Stimulated activated CD8-positive, alpha-beta memory T cell treated with anti-CD3 and anti-CD28 coated beads, Interleukin-15, amount 100 ng/mL, for 24 hours (primary cell): ENCODE measurements around the gene ZNF835.

ENCODE experiments used
- DNase-seq: peaks from one replicate; pipeline ENCODE4 v3.0.0-alpha.2; 2020; ENCODE audit warnings: low read depth

ZNF835 gene

DNA sequence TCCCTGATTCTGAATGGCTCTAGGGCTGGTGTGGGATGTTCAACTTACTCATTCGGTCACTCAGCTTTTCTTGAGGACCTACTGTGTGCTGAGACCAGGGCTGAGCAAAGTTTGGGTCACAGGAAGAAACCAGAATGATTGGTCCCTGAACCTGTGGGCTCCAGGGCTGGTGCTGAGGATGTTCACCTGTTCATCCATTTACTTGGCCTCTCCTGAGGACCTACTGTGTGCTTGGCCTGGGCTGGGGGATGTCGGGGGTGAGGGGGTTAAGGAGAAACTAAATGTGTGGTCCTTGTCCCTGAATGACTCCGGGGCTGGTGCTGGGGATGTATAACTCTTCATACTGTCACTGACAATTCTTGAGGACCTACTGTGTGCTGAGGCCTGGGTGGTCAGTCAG lies 10.3 kb downstream of the ZNF835 start:
- DNase-seq: no peak

DNA sequence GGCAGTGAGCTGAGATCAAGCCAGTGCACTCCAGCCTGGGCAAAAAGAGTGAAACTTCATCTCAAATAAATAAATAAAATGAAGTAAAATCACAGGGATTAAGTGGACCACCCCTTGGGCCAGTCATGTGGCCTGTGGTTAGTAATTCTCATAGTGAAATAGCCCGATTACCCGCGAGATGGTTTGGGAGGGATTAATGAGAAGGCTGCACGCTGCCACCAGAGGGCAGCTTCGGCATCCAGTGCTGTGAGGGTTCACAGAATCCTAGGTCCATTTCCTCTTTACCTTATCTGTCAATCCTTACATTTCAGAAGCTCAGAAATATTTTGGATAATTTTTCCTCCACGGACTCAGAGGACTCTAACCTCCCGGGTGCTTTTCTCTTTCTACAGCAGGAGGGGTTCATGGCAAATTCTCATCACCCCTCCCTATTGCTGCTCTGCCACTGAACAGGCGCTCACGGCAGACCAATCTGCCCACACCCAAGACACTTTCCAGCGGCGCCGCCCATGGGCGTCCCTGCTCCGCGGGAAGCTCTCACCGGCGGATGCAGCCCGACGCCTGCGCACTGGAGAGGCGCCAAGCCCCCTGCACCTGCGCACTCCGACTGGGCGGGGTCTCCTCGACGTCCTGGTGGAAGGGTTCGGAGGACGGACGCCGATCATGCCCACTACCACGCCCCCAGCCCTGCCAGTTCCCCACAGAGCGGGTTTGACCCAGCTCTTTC lies 11.0 kb downstream of the ZNF835 start:
- no peak for DNase-seq

DNA sequence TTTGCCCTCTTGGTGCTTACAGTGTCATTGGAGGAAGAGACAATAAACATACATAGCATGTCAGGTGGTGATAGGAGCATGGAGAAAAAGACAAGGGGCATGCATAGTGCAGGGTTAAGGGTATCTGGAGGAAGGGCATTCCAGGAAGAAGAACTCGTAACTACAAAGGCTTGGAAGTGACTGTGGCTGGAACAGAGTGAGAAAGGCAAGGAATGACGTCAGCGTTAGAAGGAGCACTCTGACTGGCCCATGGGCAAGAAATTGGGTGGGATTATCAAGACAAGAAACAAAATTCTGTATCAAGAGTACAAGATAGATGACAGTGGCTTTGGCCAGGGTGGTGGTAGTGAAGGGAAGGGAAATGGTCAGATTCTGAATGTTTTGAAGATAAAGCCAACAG lies 17.4 kb downstream of the ZNF835 start:
- DNase-seq: no peak

DNA sequence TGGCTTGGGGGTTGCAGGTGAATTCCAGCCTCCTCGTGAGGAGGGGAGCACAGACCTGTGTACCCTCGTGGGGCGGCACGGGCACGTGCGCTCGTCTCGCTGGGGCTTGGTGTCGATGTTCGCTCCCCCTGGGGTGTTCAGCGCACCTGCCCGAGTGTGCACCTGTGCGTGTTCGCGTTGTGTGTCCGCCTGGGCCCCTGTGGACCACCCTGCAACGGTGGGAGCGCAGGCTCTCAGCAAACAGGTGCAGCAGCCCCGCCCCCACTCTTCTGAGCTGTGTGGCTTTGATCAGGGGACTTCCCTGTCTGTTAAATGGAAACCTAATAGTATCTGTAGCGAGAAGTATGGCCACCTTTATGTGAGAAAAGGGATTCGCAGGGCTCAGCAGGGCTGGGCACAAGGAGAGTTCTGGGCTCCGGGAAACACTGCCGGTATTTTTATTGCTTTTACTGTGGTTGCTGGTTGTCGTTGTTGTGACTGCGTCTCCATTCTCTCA lies 28.0 kb downstream of the ZNF835 start:
- no peak for DNase-seq

DNA sequence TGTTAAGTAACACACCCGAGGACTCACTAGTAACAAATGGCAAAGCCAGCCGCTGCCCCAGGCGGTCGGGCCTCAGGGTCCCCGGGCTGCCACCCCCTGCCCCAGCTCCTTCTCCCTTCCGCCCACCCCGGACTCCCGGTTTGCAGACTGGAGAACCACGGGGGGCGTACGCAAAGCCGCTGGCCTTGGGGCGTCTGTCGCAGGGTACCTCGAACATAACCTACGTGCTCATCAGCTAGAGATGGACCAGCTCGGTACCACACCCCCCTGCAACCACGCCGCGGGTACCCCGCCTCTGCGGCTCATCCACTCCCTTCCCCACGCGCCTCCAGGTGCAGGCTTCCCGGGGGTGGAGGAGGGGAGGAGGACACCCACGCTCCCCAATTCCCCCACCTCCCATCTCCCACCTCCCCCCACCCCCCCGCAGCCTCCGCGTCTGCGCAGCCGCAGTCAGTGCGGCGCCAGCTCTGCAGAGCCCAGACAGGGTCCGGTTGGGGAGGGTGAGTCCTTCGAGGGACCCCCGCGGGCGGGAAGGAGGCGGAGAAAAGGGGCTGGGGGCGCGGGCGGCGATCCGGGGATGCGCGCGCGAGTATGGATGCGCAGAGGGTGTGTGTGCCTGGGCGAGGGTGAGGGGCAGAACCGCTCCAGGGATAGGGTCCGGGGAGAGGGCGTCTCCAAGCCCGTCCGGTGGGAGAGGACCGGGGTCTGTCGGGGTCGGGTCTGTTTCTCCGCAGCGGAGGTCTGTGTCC lies 28.7 kb downstream of the ZNF835 start, which contains the start of gene SMIM17:
Gene SMIM17, plus strand, starts transcription at position 449 of the 749 bp plus-strand sequence. CDS start 2,509 bp downstream, outside the sequence.
- DNase-seq: no peak

DNA sequence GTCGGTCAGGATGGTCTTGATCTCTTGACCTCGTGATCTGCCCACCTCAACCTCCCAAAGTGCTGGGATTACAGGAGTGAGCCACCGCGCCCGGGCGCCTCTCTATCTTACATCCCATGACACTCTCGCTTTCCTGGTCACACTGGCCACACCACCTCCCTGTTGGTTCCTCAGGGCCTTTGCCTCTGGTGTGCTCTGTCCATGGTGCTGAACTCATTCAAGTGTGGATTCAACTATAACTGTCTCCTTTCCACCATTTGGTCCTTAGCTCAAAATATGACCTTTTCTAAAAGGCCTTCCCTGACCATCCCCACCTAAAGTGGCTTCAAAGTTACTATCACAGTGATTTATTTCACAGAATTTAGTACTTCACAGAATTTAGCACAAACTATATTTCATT lies 32.3 kb downstream of the ZNF835 start:
- DNase-seq: no peak

DNA sequence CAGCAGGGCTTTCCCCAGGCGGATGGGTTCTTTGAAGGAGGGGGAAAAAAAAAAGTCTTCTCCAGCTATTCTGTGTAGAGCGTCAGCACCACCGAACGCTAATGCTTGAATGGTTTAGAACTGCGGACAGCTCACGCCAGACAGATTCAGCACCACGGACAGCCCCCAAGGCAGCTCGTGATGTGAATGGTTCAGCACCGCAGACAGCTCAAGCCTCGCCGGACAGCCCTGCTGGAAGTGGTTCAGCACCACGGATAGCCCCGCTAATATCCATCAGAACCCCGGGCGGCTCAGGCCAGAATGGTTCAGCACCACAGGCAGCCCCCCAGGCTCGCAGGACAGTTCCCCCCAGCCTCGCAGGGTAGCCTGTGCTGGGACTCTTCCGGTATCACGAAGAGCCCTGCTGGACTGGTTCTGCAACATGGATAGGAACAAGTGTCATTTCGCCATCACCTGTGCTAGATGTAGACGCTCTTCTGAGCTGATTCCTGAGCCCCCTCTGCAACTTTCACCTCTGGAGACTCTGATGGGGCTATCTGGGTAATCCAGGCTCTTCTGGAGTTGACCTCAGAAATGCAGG lies 33.5 kb downstream of the ZNF835 start:
- no peak for DNase-seq

DNA sequence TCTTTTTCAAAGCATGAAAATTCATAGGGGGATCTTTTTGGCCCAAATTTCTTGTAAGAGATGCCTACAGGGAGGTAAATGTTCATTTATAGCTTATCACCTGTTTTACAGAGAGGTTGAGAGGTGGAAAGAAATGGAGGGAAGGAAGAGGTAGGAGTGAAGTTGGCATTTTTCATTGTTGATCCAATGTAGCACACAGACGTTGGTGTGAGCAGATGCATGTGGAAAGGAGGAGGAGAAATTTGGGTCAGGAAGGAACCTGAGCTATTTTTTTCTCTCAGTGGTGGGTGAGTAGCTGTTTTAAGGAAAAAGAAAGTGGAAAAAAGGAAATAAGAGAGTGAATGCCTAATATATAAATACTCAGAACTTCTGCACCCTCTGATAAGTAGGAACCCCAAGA lies 38.5 kb downstream of the ZNF835 start:
- no peak for DNase-seq

DNA sequence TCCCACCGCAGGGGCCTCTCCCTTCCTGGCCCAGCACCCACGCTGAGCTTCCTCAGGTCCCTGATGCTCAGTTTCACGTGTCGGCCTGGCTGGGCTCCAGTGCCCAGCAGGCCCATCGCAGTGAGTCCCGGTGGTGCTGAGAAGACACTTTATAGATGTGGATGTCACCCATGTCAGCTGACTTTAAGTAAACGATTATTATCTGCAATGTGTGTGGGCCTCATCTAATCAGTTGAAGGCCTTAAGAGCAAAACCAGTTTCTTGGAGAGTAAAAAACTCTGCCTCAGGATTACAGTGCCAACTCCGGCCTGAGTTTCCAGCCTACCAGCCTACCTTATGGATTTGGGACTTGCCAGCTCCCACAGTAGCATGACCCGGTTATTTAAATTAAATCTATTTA lies 45.8 kb downstream of the ZNF835 start:
- DNase-seq: no peak

DNA sequence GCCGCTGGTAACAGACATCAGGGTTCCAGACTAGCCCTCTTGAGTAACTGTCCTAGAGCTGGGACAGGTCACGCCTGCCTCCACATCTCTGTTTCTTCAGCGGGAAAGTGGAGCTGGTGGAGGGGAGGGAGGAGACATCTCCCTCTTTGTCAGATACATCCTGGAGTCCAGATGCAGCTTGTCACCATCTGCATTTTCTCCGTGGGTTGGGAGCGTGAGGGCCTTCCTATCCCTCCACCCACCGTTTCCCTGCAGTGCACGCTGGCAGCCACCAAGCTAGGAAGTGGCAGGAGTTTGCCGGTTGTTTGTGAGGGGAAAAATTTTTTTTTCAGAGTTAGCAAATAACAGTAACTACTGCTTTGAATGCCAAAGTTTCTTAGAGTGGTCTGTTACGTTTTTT lies 48.6 kb downstream of the ZNF835 start:
- DNase-seq: no peak

DNA sequence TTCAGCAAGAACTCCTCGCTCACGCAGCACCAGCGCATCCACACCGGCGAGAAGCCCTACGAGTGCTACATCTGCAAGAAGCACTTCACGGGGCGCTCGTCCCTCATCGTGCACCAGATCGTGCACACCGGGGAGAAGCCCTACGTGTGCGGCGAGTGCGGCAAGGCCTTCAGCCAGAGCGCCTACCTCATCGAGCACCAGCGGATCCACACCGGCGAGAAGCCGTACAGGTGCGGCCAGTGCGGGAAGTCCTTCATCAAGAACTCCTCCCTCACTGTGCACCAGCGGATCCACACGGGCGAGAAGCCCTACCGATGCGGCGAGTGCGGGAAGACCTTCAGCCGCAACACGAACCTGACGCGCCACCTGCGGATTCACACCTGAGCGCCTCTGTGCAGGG lies 49.2 kb downstream of the ZNF835 start:
- DNase-seq: no peak

DNA sequence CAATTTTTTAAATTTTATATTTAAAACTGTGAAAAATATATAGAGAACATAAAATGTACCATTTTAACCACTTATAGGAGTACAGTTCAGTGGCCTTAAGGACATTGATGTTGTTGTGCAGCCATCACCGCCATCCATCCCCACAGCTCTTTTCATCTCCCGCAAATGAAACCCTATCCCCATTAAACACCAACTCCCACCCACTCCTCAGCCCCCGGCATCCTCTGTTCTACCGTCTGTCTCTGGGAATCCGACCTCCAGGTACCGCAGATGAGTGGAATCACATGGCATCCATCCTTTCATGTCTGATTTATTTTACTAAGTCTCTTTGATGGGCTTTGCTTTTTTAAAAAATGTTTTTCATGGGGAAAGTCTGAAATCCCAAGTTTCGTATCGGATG lies 52.4 kb downstream of the ZNF835 start:
- DNase-seq: no peak

DNA sequence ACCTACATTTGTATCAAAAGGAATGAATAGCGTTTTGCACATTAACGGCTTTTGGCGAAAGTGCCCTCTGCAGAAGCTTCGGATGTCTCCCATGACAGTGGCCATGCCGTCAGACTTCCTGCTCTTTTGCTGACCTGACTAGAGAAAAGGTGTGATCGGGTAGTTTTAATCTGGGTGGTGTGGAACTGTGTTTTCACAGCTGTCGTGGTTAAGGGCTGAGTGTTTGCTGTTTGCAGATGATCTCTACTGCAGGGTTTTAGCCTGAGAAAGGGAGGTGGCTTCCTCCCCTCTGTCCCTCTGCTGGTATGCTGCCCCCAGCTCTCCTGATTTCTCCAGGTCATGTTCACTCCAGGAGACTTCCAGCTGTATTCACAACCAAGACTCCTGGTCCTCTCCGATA lies 54.0 kb downstream of the ZNF835 start:
- no peak for DNase-seq

DNA sequence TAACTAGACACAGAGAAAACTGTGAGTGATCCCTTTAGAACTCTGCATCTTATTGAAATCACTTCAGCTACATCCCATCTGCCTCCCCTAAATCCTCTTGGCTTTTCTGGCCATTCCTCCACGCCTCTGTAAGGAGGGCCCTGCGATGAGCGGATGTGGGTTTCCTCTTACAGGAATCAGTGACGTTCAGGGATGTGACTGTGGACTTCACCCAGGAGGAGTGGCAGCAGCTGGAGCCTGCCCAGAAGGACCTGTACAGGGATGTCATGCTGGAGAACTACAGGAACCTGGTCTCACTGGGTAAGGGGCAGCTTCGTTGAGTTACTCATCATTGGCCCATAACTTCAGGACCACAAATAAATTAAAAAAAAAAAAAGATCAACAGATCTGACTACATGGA lies 57.9 kb downstream of the ZNF835 start:
- no peak for DNase-seq

DNA sequence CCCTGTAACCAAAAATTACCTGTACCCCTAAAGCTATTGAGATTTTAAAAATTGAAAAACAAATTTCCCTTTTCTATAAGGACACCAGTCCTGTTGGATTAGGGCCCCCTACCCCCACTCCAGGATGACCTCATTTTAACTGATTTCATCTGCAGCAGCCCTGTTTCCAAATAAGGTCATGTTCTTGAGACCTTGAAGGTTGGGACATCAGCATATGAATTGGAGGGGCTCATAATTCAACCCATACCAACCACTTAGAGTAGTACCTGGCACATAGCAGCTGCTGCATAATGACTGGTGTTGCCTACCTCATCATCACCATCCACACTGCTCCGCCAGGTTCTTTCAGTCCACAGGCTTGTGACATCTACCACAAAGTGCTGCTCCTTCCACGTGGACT lies 58.8 kb downstream of the ZNF835 start:
- DNase-seq: no peak
